GM23338 (cell line): ENCODE data around the gene FHAD1.

Source experiments
- CREB1 ChIP-seq: fragments of 250-450 bp; sonication (Bioruptor Pico); IDR thresholded peaks from 2 replicates; pipeline ENCODE4 v1.5.0; 2020; ENCODE audit warnings: low read depth, mild to moderate bottlenecking, moderate library complexity
- CTCF ChIP-seq, 2 experiments: fragments of 200-600 bp in 1 of 2; sonication (generic) in 1 of 2; conservative IDR thresholded peaks; 2 replicates each; pipeline versions ENCODE4 v1.5.1 to v1.6.1; 2016 to 2017; ENCODE audit warnings: antibody characterized with exemption in 2 of 2, low read depth in 2 of 2, mild to moderate bottlenecking in 2 of 2, moderate library complexity in 1 of 2
- EZH2 ChIP-seq: fragments of 200-600 bp; sonication (generic); IDR thresholded peaks from one replicate; pipeline ENCODE4 v1.8.0; 2017; ENCODE audit warnings: antibody characterized with exemption, mild to moderate bottlenecking, low read depth; ENCODE audit not compliant: unreplicated experiment
- EZH2phosphoT487 ChIP-seq: fragments of 200-600 bp; sonication (generic); IDR thresholded peaks from one replicate; pipeline ENCODE4 v1.8.1; 2018; ENCODE audit warnings: antibody characterized with exemption; ENCODE audit not compliant: unreplicated experiment
- NANOG ChIP-seq: IDR thresholded peaks from 2 replicates; pipeline ENCODE4 v1.6.1; 2016; ENCODE audit warnings: antibody characterized with exemption, borderline replicate concordance
- POLR2AphosphoS5 ChIP-seq: IDR thresholded peaks from 2 replicates; pipeline ENCODE4 v1.6.1; 2016; ENCODE audit warnings: antibody characterized with exemption, low read depth
- ZNF114 ChIP-seq: fragments of 250-450 bp; sonication (Bioruptor Pico); IDR thresholded peaks from 2 replicates; pipeline ENCODE4 v1.5.0; 2020; ENCODE audit warnings: mild to moderate bottlenecking, moderate library complexity
- ZNF331 ChIP-seq: fragments of 250-450 bp; sonication (Bioruptor Pico); IDR thresholded peaks from 2 replicates; pipeline ENCODE4 v1.5.0; 2020; ENCODE audit warnings: low read depth, mild to moderate bottlenecking, moderate library complexity
- TF ChIP-seq, protein P1 (sequence below): IDR thresholded peaks from one replicate; pipeline ENCODE4 v1.6.1; 2018; ENCODE audit warnings: antibody characterized with exemption; ENCODE audit not compliant: unreplicated experiment

DNA sequence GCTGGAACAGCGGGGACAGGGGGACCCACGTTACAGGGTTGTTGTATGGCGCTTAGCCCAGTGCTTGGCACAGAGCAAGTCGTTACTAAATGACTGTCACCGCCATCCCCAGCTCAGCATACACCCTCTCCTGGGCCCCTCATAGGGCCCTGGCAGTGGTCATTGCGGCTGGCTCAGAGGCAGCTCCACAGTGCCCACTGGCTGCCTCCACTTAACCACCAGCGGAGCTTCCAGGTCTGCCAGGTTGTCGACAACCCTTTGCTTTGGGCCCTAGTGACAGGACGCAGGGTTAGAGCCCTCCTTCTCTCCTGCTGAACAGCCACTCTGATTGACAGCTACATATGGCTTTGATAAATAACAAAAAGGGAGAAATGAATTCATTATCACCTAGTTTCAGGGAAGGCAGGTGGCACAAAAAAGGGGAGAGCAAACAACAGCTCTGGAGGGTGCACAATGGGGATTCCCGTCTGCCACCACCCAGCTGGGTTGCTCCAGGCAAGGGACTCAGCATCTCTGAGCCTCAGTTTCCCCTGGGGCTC, 167.5 kb downstream of the FHAD1 start:
- TF ChIP-seq CTCF (conservative IDR thresholded peaks at IDR 0.05; ENCODE audit: low read depth in 2 of 2) (no peak), POLR2AphosphoS5 (no peak), ZNF331 (CRISPR knock-in tag) (no peak), EZH2phosphoT487 (no peak), EZH2 (no peak), CREB1 (CRISPR knock-in tag) (no peak), ZNF114 (CRISPR knock-in tag) (no peak), NANOG (no peak)
- TF ChIP-seq, protein P1, sequence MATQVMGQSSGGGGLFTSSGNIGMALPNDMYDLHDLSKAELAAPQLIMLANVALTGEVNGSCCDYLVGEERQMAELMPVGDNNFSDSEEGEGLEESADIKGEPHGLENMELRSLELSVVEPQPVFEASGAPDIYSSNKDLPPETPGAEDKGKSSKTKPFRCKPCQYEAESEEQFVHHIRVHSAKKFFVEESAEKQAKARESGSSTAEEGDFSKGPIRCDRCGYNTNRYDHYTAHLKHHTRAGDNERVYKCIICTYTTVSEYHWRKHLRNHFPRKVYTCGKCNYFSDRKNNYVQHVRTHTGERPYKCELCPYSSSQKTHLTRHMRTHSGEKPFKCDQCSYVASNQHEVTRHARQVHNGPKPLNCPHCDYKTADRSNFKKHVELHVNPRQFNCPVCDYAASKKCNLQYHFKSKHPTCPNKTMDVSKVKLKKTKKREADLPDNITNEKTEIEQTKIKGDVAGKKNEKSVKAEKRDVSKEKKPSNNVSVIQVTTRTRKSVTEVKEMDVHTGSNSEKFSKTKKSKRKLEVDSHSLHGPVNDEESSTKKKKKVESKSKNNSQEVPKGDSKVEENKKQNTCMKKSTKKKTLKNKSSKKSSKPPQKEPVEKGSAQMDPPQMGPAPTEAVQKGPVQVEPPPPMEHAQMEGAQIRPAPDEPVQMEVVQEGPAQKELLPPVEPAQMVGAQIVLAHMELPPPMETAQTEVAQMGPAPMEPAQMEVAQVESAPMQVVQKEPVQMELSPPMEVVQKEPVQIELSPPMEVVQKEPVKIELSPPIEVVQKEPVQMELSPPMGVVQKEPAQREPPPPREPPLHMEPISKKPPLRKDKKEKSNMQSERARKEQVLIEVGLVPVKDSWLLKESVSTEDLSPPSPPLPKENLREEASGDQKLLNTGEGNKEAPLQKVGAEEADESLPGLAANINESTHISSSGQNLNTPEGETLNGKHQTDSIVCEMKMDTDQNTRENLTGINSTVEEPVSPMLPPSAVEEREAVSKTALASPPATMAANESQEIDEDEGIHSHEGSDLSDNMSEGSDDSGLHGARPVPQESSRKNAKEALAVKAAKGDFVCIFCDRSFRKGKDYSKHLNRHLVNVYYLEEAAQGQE: no peak
